ENCODE measurements around the gene COL8A1.

COL8A1 gene

DNA sequence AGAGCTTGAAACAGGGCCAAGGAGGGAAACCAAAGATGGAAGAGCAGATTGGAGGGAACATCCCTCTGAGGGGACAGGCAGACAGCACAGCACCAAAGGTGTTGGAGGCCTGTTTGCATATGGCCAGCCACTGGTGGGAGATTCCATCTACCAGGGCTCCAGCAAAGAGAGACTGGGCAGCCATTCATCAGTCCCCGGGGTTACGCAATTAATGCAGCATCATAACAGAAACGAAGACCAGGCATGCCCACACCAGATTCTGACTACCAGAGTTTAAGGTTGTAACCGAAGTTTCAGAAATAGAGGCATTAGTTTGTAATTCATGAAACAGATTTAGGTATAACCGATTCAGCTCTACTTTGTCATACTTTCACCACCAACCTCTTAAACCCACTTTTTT, 58.1 kb downstream of the COL8A1 start:
- H3K4me3 Mint-ChIP-seq: no peak overlapping the region
- H3K9me3 Mint-ChIP-seq: no peaks in the 10 kb centered on the region
- no peaks in the 10 kb centered on the region for H3K36me3 Mint-ChIP-seq (ENCODE audit: low read depth)
- no peaks in the 10 kb centered on the region for H3K4me1 Mint-ChIP-seq (ENCODE audit: low read depth)
- H3K27me3 Mint-ChIP-seq: no peaks in the 10 kb centered on the region
- H3K27ac Mint-ChIP-seq: no peak overlapping the region
- intact Hi-C loops (cut with micrococcal nuclease): no loop called here

DNA sequence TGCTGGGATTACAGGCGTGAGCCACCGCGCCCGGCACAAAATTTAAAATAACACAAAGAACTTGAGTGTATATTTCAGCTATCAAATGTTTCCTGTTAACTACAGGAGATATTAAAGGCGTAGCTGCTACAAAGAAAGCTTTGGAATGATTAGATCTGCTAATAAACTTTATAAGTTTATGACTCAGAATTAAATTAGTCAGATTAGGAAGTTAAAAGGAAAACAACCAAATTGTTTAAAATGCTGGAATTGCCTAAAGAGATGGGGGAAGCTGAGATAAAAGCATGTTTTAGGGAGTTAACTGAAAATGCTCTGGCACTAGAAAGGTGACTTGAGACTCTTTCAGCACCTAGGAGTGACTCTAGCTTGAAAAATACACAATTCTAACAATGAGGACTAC, 58.9 kb downstream of the COL8A1 start:
- H3K27ac Mint-ChIP-seq: no peak overlapping the region
- no peaks in the 10 kb centered on the region for H3K36me3 Mint-ChIP-seq (ENCODE audit: low read depth)
- no peak overlapping the region for H3K4me3 Mint-ChIP-seq
- no peaks in the 10 kb centered on the region for H3K27me3 Mint-ChIP-seq
- H3K9me3 Mint-ChIP-seq: no peaks in the 10 kb centered on the region
- no peaks in the 10 kb centered on the region for H3K4me1 Mint-ChIP-seq (ENCODE audit: low read depth)
- intact Hi-C loops (cut with micrococcal nuclease): no loop called here

DNA sequence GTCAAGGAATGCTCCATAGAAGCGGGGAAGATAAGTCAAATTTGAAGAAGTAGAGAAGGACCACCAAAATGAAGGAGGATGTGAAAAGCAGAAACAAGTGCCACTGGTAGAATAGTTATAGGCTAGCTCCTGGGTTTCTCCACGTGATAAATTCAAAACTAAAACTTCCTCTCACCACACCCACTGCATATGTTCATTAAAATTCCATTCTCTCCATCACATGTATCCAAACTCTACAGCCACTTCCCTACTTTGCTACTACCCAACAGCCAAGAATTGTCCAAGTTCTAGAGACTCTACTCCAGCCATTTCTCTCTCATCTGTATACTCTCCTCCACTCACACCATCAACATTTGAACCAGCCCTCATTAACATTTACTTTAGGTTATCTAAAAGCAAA, 60.5 kb downstream of the COL8A1 start:
- Mint-ChIP-seq H3K36me3 (ENCODE audit: low read depth) (no peaks in the 10 kb centered on the region), H3K27ac (no peak overlapping the region), H3K27me3 (no peaks in the 10 kb centered on the region), H3K9me3 (no peaks in the 10 kb centered on the region), H3K4me1 (ENCODE audit: low read depth) (no peaks in the 10 kb centered on the region), H3K4me3 (no peak overlapping the region)
- intact Hi-C loops (cut with micrococcal nuclease): no loop called here

DNA sequence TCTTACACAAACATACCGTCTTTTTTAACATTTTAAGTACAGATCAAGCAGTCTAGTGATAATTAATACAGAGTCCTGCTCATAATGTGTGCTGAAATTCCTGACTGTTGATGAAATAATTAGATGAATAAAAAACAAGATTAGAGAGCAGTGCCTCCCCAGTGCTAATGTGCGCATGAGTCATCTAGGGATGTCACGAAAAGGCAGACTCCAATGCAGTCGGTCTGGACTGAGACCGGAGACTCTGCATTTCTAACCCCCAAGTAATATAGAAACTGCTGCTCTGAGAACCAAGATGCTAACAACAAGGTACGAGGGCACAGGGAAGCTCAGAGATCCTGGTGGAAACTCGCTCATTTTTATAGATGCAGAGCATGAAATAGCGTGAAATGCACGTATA, 61.4 kb downstream of the COL8A1 start:
- Mint-ChIP-seq H3K4me1 (ENCODE audit: low read depth) (no peaks in the 10 kb centered on the region), H3K9me3 (no peaks in the 10 kb centered on the region), H3K27me3 (no peaks in the 10 kb centered on the region), H3K4me3 (no peak overlapping the region), H3K27ac (no peak overlapping the region), H3K36me3 (ENCODE audit: low read depth) (no peaks in the 10 kb centered on the region)
- intact Hi-C loops (cut with micrococcal nuclease): no loop called here

DNA sequence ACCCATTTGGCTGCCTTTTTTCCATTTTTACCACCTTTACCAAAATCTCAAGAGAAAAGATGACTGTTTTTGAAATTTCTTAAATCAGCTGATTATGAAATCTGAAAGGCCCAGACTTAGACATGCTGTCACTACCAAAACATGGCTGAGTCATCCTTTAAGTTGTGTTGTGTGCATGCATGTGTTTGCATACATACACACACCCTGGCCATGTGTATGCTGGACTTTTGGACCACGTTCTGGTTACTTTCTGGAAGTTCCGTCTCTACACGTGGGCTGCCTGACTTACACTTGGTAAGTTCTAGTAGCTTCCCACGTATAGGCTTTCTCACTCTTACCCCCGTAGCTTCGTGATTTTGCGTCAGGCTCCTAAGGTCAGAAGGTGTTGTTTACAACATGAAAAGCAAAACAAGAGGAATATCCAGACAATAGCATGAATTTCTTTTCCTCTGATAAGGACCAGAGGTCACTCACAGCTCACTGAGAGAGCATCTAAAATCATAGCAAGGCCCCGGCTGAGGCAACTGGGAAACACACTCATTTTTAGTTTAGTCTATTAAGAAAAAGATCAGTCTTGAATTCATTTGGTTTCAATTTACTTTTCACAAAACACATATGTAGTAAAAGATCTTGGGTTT, 62.4 kb downstream of the COL8A1 start:
- Mint-ChIP-seq H3K4me3 (no peak overlapping the region), H3K9me3 (no peaks in the 10 kb centered on the region), H3K36me3 (ENCODE audit: low read depth) (no peaks in the 10 kb centered on the region), H3K27me3 (no peaks in the 10 kb centered on the region), H3K27ac (no peak overlapping the region), H3K4me1 (ENCODE audit: low read depth) (no peaks in the 10 kb centered on the region)
- intact Hi-C loops (cut with micrococcal nuclease): no loop called here

DNA sequence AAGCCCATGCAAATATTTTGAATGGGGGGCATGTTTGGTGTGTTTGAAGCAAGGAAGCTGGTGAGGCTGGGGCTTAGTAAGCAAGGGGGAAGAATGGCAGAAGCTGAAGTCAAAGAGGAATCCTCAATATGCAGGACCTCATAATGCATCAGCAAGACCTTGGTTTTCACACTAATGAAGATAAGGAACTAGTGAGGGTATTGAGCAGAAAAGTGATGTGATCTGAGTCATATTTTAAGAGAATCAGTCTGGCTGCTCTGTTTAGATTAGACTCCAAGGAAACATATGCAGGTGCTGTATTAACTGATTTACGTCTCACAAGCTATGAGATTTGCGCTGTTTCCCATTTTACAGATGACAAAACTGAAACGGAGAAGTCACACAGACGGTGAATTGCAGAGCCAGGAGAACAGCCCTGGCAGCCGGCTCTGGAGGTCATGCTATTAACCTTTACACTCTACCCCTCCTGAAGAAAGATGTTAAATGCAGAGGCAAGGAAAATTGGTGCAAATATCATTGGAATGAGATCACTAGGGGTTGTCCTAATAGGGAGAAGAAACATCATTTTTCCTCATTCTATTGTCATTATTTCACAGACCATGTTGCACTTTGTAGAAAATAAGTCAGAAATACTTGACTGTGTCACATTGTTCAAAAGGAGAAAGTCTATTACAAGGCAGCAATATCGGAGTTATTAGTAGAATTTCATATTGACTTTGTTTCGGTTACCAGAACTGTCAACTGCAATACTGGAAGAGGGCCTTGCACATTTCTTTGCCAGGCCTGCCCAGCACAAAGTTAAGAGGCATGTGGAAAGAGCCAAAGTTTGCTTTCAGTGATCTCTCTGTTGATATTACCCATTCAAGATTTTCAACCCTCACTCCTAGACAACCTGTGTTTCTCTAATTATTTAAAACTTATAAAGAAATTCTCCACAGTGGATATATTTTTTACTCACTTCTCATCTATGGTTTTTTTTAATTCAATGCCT, 64.9 kb downstream of the COL8A1 start:
- intact Hi-C loops (cut with micrococcal nuclease): no loop called here
- no peaks in the 10 kb centered on the region for H3K9me3 Mint-ChIP-seq
- no peak overlapping the region for H3K27ac Mint-ChIP-seq
- no peaks in the 10 kb centered on the region for H3K36me3 Mint-ChIP-seq (ENCODE audit: low read depth)
- no peak overlapping the region for H3K4me3 Mint-ChIP-seq
- no peaks in the 10 kb centered on the region for H3K27me3 Mint-ChIP-seq
- no peaks in the 10 kb centered on the region for H3K4me1 Mint-ChIP-seq (ENCODE audit: low read depth)

DNA sequence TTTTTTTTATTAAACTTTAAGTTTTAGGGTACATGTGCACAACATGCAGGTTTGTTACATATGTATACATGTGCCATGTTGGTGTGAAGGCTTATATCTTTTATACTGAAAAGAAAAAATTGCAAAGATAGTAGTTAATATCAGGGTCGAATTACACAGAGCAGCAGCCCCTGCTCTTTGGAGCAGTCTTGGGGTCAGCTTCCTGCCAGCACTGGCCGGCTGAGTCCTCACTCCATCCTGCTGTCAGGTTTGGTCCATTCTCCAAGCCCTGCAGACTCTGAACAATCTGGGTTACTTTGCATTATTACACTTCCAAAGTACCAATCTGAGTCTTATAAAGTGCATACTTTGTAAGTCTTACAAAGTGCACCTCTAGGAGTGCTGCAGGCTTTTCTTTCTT, 66.0 kb downstream of the COL8A1 start:
- no peak overlapping the region for H3K27ac Mint-ChIP-seq
- H3K27me3 Mint-ChIP-seq: no peaks in the 10 kb centered on the region
- no peak overlapping the region for H3K4me3 Mint-ChIP-seq
- intact Hi-C loops (cut with micrococcal nuclease): no loop called here
- no peaks in the 10 kb centered on the region for H3K9me3 Mint-ChIP-seq
- H3K36me3 Mint-ChIP-seq (ENCODE audit: low read depth): no peaks in the 10 kb centered on the region
- no peaks in the 10 kb centered on the region for H3K4me1 Mint-ChIP-seq (ENCODE audit: low read depth)

DNA sequence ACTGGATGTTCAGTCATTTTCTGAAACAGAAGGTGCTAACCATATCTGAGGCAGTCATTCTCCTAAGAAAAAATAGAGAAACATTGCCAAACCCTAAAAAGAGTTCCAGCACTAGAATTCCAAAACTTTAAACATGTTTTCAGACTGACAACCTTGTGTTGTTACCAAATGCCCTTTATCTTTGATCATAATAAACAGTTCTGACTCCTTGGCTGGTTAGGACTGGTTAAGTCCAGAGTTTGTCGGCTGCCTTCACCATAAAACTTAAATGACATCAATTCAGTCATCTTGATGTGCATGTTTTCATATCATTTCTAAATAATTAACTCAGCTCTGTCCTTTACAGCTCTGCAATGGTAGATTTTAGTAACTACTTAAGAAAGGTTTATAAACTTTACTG, 68.0 kb downstream of the COL8A1 start:
- Mint-ChIP-seq H3K4me1 (ENCODE audit: low read depth) (no peaks in the 10 kb centered on the region), H3K36me3 (ENCODE audit: low read depth) (no peaks in the 10 kb centered on the region), H3K4me3 (no peak overlapping the region), H3K27me3 (no peaks in the 10 kb centered on the region), H3K9me3 (no peaks in the 10 kb centered on the region), H3K27ac (no peak overlapping the region)
- intact Hi-C loops (cut with micrococcal nuclease): no loop called here

DNA sequence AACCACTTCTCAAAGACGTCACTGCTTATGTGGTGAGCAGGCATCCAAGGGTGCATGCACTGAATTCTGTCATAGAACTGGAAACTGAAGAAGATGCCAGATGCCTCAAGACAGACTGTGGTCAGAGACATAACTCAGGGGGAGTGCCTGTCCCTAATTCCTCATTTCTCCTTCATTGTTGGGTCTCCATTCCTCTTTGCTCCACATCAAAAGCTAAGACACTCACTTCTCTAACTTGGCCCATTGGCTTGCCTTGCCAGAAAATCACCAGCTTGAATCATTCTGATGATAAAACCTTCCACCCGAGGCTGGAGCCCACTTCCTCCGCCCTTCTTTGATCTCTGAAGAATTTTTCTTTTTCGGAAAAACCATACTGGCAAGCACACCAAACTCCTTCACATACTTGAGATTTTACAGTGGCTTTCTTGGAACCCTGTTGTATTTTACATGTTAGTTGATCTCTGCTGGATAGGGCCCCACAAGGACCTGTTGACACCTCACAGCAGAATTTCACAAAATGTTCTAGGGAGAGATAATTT, 69.9 kb downstream of the COL8A1 start:
- no peaks in the 10 kb centered on the region for H3K36me3 Mint-ChIP-seq (ENCODE audit: low read depth)
- H3K9me3 Mint-ChIP-seq: no peaks in the 10 kb centered on the region
- H3K4me1 Mint-ChIP-seq (ENCODE audit: low read depth): no peaks in the 10 kb centered on the region
- H3K27ac Mint-ChIP-seq: no peak overlapping the region
- peaks cover 2% of the 10 kb centered on the region for H3K27me3 Mint-ChIP-seq
- no peak overlapping the region for H3K4me3 Mint-ChIP-seq
- intact Hi-C loops (cut with micrococcal nuclease): no loop called here

DNA sequence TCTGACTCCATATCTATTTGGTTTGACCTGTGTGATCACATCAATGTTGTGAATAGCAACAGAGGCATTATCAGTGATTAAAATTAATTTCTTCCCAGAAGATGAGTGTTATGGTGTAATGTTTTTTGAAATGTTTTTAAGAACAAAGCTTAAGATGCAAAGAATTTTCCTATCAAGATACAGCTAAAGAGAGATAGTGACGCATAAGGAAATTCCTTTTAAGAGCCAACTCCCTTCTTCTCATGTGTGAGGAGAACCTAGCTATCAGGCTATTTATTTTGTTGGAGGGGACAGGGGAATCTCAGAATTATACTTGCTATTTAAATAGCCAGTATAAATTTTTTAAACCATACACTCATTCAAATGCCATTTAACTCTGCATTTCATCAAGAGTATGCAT, 71.3 kb downstream of the COL8A1 start:
- H3K27ac Mint-ChIP-seq: no peak overlapping the region
- intact Hi-C loops (cut with micrococcal nuclease): no loop called here
- no peak overlapping the region for H3K4me3 Mint-ChIP-seq
- H3K4me1 Mint-ChIP-seq (ENCODE audit: low read depth): no peaks in the 10 kb centered on the region
- no peaks in the 10 kb centered on the region for H3K36me3 Mint-ChIP-seq (ENCODE audit: low read depth)
- peaks cover 2% of the 10 kb centered on the region for H3K27me3 Mint-ChIP-seq
- no peaks in the 10 kb centered on the region for H3K9me3 Mint-ChIP-seq

DNA sequence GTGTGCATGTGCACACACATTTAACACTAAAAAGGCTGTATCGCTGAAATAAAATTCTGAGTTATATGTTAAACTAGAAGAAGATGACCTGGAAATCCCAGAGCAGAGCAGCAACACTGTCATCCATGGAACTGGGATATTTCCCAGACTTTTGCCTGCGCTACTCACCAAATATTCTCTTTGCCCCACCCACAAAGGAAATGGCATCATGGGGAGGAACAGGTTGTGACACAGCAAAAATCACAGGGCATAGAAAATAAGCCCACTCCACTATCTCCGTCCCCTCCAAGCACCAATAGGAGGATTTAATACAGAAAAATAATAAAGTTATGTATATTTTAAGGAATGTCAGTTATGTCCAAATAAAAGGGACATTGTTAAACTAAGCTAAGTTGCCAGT, 71.7 kb downstream of the COL8A1 start:
- intact Hi-C loops (cut with micrococcal nuclease): no loop called here
- H3K36me3 Mint-ChIP-seq (ENCODE audit: low read depth): no peaks in the 10 kb centered on the region
- H3K27me3 Mint-ChIP-seq: peaks cover 2% of the 10 kb centered on the region
- no peaks in the 10 kb centered on the region for H3K4me1 Mint-ChIP-seq (ENCODE audit: low read depth)
- no peak overlapping the region for H3K4me3 Mint-ChIP-seq
- no peaks in the 10 kb centered on the region for H3K9me3 Mint-ChIP-seq
- H3K27ac Mint-ChIP-seq: no peak overlapping the region

DNA sequence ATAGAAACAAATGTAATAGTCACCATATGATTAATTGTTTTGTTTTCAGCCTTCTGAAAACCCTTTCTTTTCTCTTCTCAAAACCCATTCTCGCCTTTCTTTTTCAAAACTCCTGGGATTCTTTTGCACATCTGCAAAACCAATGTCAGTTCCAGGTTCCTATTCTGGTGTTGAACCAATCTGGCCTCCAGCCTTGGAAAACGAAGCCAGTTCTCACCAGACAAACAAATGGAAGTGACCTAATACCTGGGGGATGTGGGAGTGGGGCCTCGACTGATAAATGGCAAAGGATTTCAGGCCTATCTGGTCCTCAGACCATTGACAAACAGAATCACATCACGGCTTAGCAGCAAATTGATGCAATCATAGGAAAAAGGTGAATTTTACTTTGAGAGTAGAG, 73.0 kb downstream of the COL8A1 start:
- Mint-ChIP-seq H3K4me3 (no peak overlapping the region), H3K27ac (no peak overlapping the region), H3K9me3 (no peaks in the 10 kb centered on the region), H3K27me3 (peaks cover 2% of the 10 kb centered on the region), H3K4me1 (ENCODE audit: low read depth) (no peaks in the 10 kb centered on the region), H3K36me3 (ENCODE audit: low read depth) (no peaks in the 10 kb centered on the region)
- intact Hi-C loops (cut with micrococcal nuclease): no loop called here

DNA sequence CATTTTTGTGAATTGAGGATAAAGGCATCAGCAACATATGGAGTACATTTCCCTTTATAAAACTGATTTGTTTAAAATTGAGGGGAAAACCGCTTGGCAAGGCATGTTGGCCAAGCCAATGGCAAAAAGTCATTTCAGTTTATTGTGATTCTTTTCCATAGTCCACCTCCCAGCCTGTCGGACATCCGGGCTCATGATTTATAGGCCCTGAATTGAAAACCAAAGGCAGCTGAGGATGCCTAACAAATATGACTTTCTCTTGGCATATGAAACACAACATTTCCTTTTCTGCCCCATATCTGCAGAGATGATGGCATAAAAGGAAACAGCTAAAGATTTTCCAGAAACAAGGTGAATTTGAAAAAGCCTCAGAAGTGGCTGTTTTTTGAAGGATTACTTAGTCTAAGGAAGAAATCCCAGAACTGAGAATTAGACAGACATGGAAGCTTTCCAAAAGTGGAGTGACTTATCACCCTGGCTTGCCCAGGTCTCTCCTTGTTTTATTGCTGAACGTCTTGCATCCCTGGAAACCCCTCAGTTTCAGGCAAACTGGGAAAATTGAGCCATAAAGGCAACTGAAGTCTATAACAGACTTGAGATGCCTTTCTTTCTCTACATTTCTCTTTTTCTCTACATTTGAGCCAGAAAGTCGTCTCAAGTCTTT, 74.0 kb downstream of the COL8A1 start:
- no peaks in the 10 kb centered on the region for H3K4me1 Mint-ChIP-seq (ENCODE audit: low read depth)
- H3K27me3 Mint-ChIP-seq: peaks cover 2% of the 10 kb centered on the region
- intact Hi-C loops (cut with micrococcal nuclease): no loop called here
- no peak overlapping the region for H3K4me3 Mint-ChIP-seq
- no peaks in the 10 kb centered on the region for H3K9me3 Mint-ChIP-seq
- no peak overlapping the region for H3K27ac Mint-ChIP-seq
- no peaks in the 10 kb centered on the region for H3K36me3 Mint-ChIP-seq (ENCODE audit: low read depth)

DNA sequence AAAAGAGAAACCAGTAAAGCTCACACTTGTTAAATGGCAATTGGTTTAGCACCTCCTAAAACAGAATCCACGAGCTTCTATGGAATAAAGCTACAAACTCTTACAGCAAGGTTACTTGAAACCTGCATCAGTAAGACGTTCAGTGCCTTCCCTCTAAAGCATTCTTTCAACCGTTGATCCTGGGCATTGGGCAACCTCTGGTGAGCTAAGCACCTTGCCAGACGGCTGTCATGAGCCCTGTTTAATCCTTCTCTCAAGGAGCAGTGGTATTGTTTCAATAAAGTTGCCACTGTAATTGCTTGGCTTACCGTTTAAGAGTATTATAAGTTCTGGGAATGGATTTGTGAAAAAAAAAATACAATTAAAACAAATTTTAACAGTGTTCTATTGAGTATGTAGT, 75.0 kb downstream of the COL8A1 start:
- intact Hi-C loops (cut with micrococcal nuclease): no loop called here
- no peaks in the 10 kb centered on the region for H3K4me1 Mint-ChIP-seq (ENCODE audit: low read depth)
- peaks cover 2% of the 10 kb centered on the region for H3K27me3 Mint-ChIP-seq
- H3K9me3 Mint-ChIP-seq: no peaks in the 10 kb centered on the region
- H3K4me3 Mint-ChIP-seq: no peak overlapping the region
- H3K27ac Mint-ChIP-seq: no peak overlapping the region
- no peaks in the 10 kb centered on the region for H3K36me3 Mint-ChIP-seq (ENCODE audit: low read depth)

Measured in dendritic cell treated with granulocyte-macrophage colony-stimulating factor and Interleukin-4, amounts not matched to agents 40 ng/mL and 50 ng/mL, for 4 days (primary cell).